Stimulated activated CD8-positive, alpha-beta memory T cell treated with anti-CD3 and anti-CD28 coated beads, Interleukin-7, amount 100 ng/mL, for 1 hour (primary cell): Measurements from ENCODE around the gene SLC27A2.

Experiments used
- DNase-seq, 2 donors: peaks; one replicate each; pipeline ENCODE4 v3.0.0-alpha.2; 2020; ENCODE audit warnings: low read depth in 2 of 2

SLC27A2 gene

GRCh38 chr15:50190723-50191122, 8.7 kb downstream of the SLC27A2 start:
- DNase-seq, result no peak

- no peak for DNase-seq
Observed at GRCh38 chr15:50192164-50192563, 10.2 kb downstream of the SLC27A2 start.

- DNase-seq, result no peak
Observed at GRCh38 chr15:50192926-50193620, 11.1 kb downstream of the SLC27A2 start.

- no peak for DNase-seq
Observed at GRCh38 chr15:50202003-50202402, 20.0 kb downstream of the SLC27A2 start.

GRCh38 chr15:50206020-50206419, 24.0 kb downstream of the SLC27A2 start:
- no peak for DNase-seq

- no peak for DNase-seq
Observed at GRCh38 chr15:50209809-50210208, 27.8 kb downstream of the SLC27A2 start.

GRCh38 chr15:50210462-50211157, 28.6 kb downstream of the SLC27A2 start:
- DNase-seq, result no peak

- no peak for DNase-seq
Observed at GRCh38 chr15:50218291-50218690, 36.3 kb downstream of the SLC27A2 start.

GRCh38 chr15:50218691-50219090, 36.7 kb downstream of the SLC27A2 start:
- DNase-seq, result no peak

- no peak for DNase-seq
Observed at GRCh38 chr15:50219820-50220219, 37.8 kb downstream of the SLC27A2 start.

- no peak for DNase-seq
Observed at GRCh38 chr15:50222181-50222580, 40.2 kb downstream of the SLC27A2 start.

- no peak for DNase-seq
Observed at GRCh38 chr15:50224606-50225005, 42.6 kb downstream of the SLC27A2 start.

GRCh38 chr15:50225057-50225456, 43.1 kb downstream of the SLC27A2 start:
- no peak for DNase-seq

- no peak for DNase-seq
Observed at GRCh38 chr15:50225938-50226337, 43.9 kb downstream of the SLC27A2 start.

GRCh38 chr15:50227076-50227475, 45.1 kb downstream of the SLC27A2 start:
- DNase-seq, result no peak

GRCh38 chr15:50228866-50229265, 46.9 kb downstream of the SLC27A2 start:
- no peak for DNase-seq

GRCh38 chr15:50229336-50229735, 47.3 kb downstream of the SLC27A2 start:
- no peak for DNase-seq

- DNase-seq, result no peak
Observed at GRCh38 chr15:50231761-50232160, 49.8 kb downstream of the SLC27A2 start.

GRCh38 chr15:50232791-50233190, 50.8 kb downstream of the SLC27A2 start:
- no peak for DNase-seq

GRCh38 chr15:50233192-50233736, 51.3 kb downstream of the SLC27A2 start:
- DNase-seq, result no peak

- DNase-seq, result no peak
Observed at GRCh38 chr15:50234764-50235163, 52.8 kb downstream of the SLC27A2 start.

- no peak for DNase-seq
Observed at GRCh38 chr15:50235794-50236193, 53.8 kb downstream of the SLC27A2 start.

GRCh38 chr15:50236433-50236832, 54.4 kb downstream of the SLC27A2 start:
- no peak for DNase-seq
